Breast epithelium (tissue), 4 donors: Measurements from ENCODE around the gene MRTO4. TPM values are rescaled to one million over a fixed set of nuclear protein-coding genes. Genes with fewer than 3 reads are reported as not detected.
"Not testable (repeated sequence)": the region's sequence is repeated elsewhere in the genome, so short reads cannot be mapped to it uniquely, and the experiment has no call there.

Source experiments
- DNase-seq, 2 donors: peaks; one replicate each; pipeline ENCODE4 v3.0.0-alpha.2; 2019; ENCODE audit warnings: low spot score in 2 of 2
- H3K27ac ChIP-seq, 2 donors: fragments of 200-600 bp; sonication (generic) in 1 of 2; one replicate each; pipeline ENCODE4 v1.5.1; 2016 to 2019; ENCODE audit warnings: mild to moderate bottlenecking in 1 of 2
- H3K27me3 ChIP-seq, 2 donors: fragments of 200-600 bp; sonication (generic) in 1 of 2; one replicate each; pipeline versions ENCODE4 v1.5.1 to v1.6.0; 2017 to 2019; ENCODE audit warnings: control low read depth in 1 of 2, mild to moderate bottlenecking in 1 of 2
- H3K36me3 ChIP-seq: fragments of 200-600 bp; one replicate; pipeline ENCODE4 v1.5.1; 2019
- H3K4me1 ChIP-seq, 2 donors: fragments of 200-600 bp; sonication (generic); one replicate each; pipeline ENCODE4 v1.5.1; 2016 to 2019; ENCODE audit warnings: control low read depth in 1 of 2
- H3K4me3 ChIP-seq, 3 donors: fragments of 200-600 bp; sonication (generic); 1 replicate in 2 of 3; 2 replicates in 1 of 3; pipeline ENCODE4 v1.5.1; 2016 to 2019; ENCODE audit warnings: mild to moderate bottlenecking in 3 of 3, moderate library complexity in 2 of 3
- H3K9me3 ChIP-seq, 2 donors: fragments of 200-600 bp; sonication (generic) in 1 of 2; one replicate each; pipeline ENCODE4 v1.5.1; 2016 to 2019; ENCODE audit warnings: control low read depth in 1 of 2
- POLR2A ChIP-seq: fragments of 450-650 bp; IDR thresholded peaks from one replicate; pipeline ENCODE4 v1.6.1; 2016; ENCODE audit warnings: antibody characterized with exemption, mild to moderate bottlenecking, moderate library complexity
- POLR2AphosphoS5 ChIP-seq, 3 donors: sonication (generic); formaldehyde crosslinking; IDR thresholded peaks; one replicate each; pipeline ENCODE4 v1.6.1; 2017; ENCODE audit warnings: antibody characterized with exemption in 3 of 3
- intact Hi-C: fragments of 100-400 bp; cut with DNase I; formaldehyde crosslinking; loops from one replicate; pipeline ENCODE4 v1.15.1; 2023; ENCODE audit warnings: low total_unique reads
- total RNA-seq, 3 donors: library from RNA; depleted of rRNA; stranded (reverse); fragments of >200 nt; gene quantifications; one replicate each; pipeline ENCODE4 v1.1.0, GENCODE V29; 2016
- TF ChIP-seq, protein P1 (sequence below), 3 donors: fragments of 450-650 bp; IDR thresholded peaks; one replicate each; pipeline ENCODE4 v1.5.1; 2016 to 2017; ENCODE audit warnings: antibody characterized with exemption in 3 of 3, mild to moderate bottlenecking in 3 of 3, moderate library complexity in 3 of 3

The MRTO4 gene
- total RNA-seq, 3 donors from 2014 or later: 18.9 to 35.4 (median 27.4) TPM

DNA sequence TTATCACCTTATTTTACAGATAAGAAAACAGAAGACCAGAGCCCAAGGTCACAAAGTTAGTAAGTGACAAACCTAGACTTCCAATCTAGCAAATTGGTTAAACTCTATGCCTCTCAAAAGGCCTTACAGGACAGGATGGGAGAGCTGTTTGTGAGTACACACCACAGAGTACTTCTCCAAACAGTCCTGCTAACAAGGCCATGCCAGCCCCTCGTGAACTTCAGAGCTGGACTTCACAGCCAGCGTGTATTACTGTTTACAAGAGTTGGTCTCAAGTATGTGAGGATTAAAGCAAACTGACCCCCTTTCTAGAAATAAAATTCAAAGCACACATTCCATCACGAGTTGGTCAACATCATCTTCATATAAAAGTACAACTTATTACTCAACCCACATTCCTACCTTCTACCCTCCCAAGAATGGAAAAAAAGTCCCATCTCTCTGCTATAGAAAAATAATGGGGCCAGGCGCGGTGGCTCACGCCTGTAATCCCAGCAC is 21.7 kb upstream of the MRTO4 start:
- H3K4me3 ChIP-seq: no peak overlapping the region
- no peak for DNase-seq
- H3K27ac ChIP-seq: no peak overlapping the region
- no peaks in the 10 kb centered on the region for H3K4me1 ChIP-seq
- peaks cover 10% of the 10 kb centered on the region for H3K36me3 ChIP-seq
- no peaks in the 10 kb centered on the region for H3K27me3 ChIP-seq
- no peaks in the 10 kb centered on the region for H3K9me3 ChIP-seq
- TF ChIP-seq POLR2A (no peak), POLR2AphosphoS5 (IDR thresholded peaks at IDR 0.05) (no peak)
- TF ChIP-seq, protein P1, sequence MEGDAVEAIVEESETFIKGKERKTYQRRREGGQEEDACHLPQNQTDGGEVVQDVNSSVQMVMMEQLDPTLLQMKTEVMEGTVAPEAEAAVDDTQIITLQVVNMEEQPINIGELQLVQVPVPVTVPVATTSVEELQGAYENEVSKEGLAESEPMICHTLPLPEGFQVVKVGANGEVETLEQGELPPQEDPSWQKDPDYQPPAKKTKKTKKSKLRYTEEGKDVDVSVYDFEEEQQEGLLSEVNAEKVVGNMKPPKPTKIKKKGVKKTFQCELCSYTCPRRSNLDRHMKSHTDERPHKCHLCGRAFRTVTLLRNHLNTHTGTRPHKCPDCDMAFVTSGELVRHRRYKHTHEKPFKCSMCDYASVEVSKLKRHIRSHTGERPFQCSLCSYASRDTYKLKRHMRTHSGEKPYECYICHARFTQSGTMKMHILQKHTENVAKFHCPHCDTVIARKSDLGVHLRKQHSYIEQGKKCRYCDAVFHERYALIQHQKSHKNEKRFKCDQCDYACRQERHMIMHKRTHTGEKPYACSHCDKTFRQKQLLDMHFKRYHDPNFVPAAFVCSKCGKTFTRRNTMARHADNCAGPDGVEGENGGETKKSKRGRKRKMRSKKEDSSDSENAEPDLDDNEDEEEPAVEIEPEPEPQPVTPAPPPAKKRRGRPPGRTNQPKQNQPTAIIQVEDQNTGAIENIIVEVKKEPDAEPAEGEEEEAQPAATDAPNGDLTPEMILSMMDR (IDR thresholded peaks at IDR 0.05): no peak
- intact Hi-C loops: loop anchor here (1.0 kb wide), 1 partner anchor 18 kb away; no protein-coding TSS in a partner anchor

DNA sequence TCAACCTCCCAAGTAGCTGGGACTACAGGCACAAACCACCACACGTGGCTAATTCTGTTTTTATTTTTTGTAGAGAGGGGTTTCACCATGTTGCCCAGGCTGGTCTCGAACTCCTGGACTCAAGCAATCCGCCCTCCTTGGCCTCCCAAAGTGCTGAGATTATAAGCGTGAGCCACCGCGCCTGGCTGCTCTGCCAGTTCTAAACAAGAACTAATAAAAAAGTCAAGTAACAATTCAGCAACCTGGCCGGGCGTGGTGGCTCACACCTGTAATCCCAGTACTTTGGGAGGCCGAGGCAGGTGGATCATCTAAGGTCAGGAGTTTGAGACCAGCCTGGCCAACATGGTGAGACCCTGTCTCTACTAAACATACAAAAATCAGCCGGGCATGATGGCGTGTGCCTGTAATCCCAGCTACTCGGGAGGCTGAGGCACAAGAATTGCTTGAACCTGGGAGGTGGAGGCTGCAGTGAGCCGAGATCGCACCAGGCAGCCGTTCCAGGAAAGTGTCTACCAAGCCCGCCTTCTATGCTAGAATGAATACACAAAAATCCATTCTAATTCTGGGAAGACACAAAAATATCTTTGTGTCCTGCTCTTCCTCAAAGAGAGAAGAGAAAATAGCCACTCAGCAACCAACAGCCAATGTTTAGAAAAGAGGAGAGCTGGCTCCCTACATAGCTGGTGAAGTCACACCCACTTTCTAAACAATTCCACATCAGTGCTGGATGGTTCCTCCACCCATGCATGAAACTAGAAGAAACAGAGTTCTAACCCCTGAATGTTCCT is 19.7 kb upstream of the MRTO4 start:
- H3K4me1 ChIP-seq, H3K27ac ChIP-seq, intact Hi-C loops, H3K27me3 ChIP-seq, H3K36me3 ChIP-seq, H3K9me3 ChIP-seq, DNase-seq, H3K4me3 ChIP-seq: not testable (repeated sequence)

DNA sequence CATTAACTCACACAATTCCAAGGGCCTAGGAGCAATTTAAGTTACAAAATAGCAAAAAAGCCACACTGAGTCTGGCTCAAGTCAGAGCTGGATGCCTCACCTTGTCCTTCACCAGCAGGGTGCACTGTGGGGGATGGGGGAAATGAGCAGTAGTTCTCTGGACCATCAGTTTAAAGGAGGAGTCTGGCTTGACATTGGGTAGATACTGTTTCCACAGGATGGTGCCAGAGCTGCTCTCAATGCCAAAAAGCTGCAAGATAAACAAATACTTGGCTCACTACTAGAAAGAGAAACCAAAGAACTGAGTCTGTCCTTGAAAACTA is 19.1 kb upstream of the MRTO4 start:
- Histone ChIP-seq H3K27ac (no peak overlapping the region), H3K27me3 (no peaks in the 10 kb centered on the region), H3K4me3 (no peak overlapping the region), H3K9me3 (no peaks in the 10 kb centered on the region), H3K36me3 (peaks cover 5% of the 10 kb centered on the region), H3K4me1 (no peaks in the 10 kb centered on the region)
- no peak for DNase-seq
- intact Hi-C loops: no loop called here
- TF ChIP-seq POLR2A (no peak), POLR2AphosphoS5 (IDR thresholded peaks at IDR 0.05) (no peak)
- TF ChIP-seq, protein P1 (IDR thresholded peaks at IDR 0.05): no peak

DNA sequence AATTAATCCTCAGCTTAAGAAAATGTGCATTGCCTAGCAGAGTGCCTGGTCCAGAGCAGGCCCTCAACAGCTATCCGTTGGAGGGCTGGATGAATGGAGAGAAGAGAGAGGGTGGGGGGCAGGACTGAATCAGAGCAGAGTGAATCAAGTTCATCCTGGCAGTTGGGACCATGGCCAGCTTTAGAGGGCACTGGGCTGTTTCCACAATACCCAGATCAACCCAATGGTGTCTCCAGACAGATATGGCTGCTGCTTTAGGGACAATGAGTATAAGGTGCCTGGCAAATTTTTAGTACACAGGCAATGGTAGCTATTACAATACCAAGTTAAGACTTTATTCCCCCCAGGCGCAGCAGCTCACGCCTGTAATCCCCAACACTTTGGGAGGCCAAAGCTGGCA is 17.4 kb upstream of the MRTO4 start:
- intact Hi-C loops: no loop called here
- peaks cover 5% of the 10 kb centered on the region for H3K36me3 ChIP-seq
- H3K4me3 ChIP-seq: no peak overlapping the region
- TF ChIP-seq POLR2AphosphoS5 (IDR thresholded peaks at IDR 0.05) (no peak), POLR2A (no peak)
- TF ChIP-seq, protein P1 (IDR thresholded peaks at IDR 0.05): no peak
- no peak overlapping the region for H3K27ac ChIP-seq
- no peaks in the 10 kb centered on the region for H3K27me3 ChIP-seq
- no peak for DNase-seq
- H3K4me1 ChIP-seq: no peaks in the 10 kb centered on the region
- H3K9me3 ChIP-seq: no peaks in the 10 kb centered on the region

DNA sequence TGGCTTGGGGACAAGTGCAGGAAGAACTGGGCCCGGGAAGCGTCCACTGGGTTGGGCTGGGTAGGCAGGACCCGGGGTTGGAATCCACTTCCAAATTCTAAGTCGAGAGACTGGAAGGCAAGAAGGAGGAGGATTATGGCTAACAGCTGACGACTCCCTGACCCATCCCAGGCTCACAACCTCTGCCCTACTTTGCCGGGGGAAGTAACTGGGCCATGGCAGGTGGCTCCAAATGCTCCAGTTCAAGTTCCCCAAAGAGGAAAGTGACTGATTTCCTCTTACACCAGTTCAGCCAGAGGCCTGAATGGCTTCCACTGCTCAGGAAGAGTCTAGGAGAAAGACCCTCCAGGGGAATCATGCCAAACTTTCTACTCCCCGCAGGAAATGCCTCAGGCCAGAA is 11.7 kb upstream of the MRTO4 start:
- Histone ChIP-seq H3K9me3 (no peaks in the 10 kb centered on the region), H3K36me3 (no peaks in the 10 kb centered on the region), H3K4me3 (no peak overlapping the region), H3K27me3 (no peaks in the 10 kb centered on the region), H3K4me1 (no peaks in the 10 kb centered on the region), H3K27ac (peak overlapping the region in 1 of 2 donors; percentile 17)
- DNase-seq: no peak
- TF ChIP-seq, protein P1 (IDR thresholded peaks at IDR 0.05): no peak
- no peak for TF ChIP-seq POLR2AphosphoS5 (IDR thresholded peaks at IDR 0.05)
- no peak for TF ChIP-seq POLR2A
- intact Hi-C loops: no loop called here
